ENCODE data around the gene PID1. TPM values are rescaled to one million over a fixed set of nuclear protein-coding genes. Genes with fewer than 3 reads are reported as not detected.

The PID1 gene
- total and polyA plus RNA-seq, 3 donors from 2014 or later: 8.1 to 15.5 (median 14.8) TPM

DNA sequence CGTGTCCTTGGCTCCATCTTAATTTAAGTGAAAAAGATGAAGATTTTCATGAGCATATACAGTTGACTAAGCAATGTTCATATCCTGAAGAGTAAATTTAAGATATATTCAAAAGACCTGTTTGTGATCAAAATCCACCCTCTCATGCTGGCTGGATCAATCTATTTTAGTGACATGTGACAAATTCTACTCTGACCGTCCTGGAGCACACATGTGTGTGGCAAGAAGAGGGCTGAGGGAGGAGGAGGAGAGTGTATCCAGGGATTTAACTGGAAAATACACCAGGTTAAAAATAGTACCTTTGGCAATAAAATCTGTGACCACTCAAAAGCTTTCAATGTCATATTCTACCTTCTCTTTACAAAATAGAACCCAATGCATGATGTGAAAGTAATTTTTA is 228.7 kb downstream of the PID1 start:
- 87 to 89% methylated on average over 2 of the region's 2 CpGs for WGBS, 2 donors
- no peaks in the 10 kb centered on the region for H3K36me3 ChIP-seq (ENCODE audit: low read depth, missing control alignments)
- H3K27me3 ChIP-seq: no peaks in the 10 kb centered on the region
- no peak for DNase-seq
- intact Hi-C loops (cut with DNase I; ENCODE audit: low total_unique reads): no loop called here
- no peak overlapping the region for H3K4me3 ChIP-seq
- H3K9me3 ChIP-seq: no peaks in the 10 kb centered on the region
- no peak overlapping the region for H3K27ac ChIP-seq
- no peak for TF ChIP-seq POLR2A (IDR thresholded peaks at IDR 0.05)
- TF ChIP-seq, protein P1, sequence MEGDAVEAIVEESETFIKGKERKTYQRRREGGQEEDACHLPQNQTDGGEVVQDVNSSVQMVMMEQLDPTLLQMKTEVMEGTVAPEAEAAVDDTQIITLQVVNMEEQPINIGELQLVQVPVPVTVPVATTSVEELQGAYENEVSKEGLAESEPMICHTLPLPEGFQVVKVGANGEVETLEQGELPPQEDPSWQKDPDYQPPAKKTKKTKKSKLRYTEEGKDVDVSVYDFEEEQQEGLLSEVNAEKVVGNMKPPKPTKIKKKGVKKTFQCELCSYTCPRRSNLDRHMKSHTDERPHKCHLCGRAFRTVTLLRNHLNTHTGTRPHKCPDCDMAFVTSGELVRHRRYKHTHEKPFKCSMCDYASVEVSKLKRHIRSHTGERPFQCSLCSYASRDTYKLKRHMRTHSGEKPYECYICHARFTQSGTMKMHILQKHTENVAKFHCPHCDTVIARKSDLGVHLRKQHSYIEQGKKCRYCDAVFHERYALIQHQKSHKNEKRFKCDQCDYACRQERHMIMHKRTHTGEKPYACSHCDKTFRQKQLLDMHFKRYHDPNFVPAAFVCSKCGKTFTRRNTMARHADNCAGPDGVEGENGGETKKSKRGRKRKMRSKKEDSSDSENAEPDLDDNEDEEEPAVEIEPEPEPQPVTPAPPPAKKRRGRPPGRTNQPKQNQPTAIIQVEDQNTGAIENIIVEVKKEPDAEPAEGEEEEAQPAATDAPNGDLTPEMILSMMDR (IDR thresholded peaks at IDR 0.05): no peak
- no peaks in the 10 kb centered on the region for H3K4me1 ChIP-seq

DNA sequence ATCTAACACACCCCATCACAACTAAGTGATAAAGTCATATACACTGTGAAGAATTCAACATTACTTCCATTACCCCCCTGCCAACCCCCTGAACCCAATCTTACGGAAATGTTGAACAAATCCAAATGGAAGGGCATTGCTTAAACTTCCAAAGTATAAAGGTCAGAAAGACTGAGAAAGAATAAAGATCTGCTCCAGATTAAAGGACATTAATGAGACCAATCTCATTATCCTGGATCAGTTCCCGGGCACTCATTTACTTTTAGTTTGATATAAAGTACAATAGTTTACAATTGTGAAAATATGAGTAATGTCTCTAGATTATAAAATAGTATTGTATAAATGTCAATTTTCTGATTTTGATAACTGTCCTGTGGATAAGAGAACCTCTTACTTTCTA is 229.4 kb downstream of the PID1 start:
- Histone ChIP-seq H3K4me1 (no peaks in the 10 kb centered on the region), H3K36me3 (ENCODE audit: low read depth, missing control alignments) (no peaks in the 10 kb centered on the region), H3K27me3 (no peaks in the 10 kb centered on the region), H3K27ac (no peak overlapping the region), H3K9me3 (no peaks in the 10 kb centered on the region), H3K4me3 (no peak overlapping the region)
- intact Hi-C loops (cut with DNase I; ENCODE audit: low total_unique reads): no loop called here
- TF ChIP-seq, protein P1 (IDR thresholded peaks at IDR 0.05): no peak
- TF ChIP-seq POLR2A (IDR thresholded peaks at IDR 0.05): no peak
- WGBS, 2 donors: 92 to 95% methylated on average over 2 of the region's 2 CpGs
- no peak for DNase-seq

DNA sequence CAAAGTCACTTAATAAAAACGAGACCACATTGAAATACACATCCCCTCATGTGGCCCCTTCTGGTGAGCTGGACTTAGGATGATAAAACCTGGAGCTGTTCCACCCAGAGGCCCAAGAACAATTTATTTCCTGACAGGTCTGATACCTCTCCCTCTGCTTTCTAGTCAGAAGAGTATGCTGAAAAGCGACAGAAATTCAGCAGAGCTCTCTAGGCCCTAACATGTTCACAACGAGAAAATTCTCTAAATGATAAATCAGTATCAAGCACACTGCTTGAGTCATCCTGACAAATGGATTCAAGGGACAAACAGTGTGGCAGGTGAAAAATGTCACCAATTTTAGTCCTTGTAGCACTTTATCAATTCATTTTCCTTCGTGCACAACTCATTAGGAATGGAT is 233.5 kb downstream of the PID1 start:
- no peaks in the 10 kb centered on the region for H3K4me1 ChIP-seq
- no peak for TF ChIP-seq POLR2A (IDR thresholded peaks at IDR 0.05)
- TF ChIP-seq, protein P1 (IDR thresholded peaks at IDR 0.05): no peak
- intact Hi-C loops (cut with DNase I; ENCODE audit: low total_unique reads): no loop called here
- H3K27ac ChIP-seq: no peak overlapping the region
- no peaks in the 10 kb centered on the region for H3K27me3 ChIP-seq
- H3K4me3 ChIP-seq: no peak overlapping the region
- WGBS, 2 donors: 71 to 79% methylated on average over 4 of the region's 4 CpGs
- no peak for DNase-seq
- no peaks in the 10 kb centered on the region for H3K36me3 ChIP-seq (ENCODE audit: low read depth, missing control alignments)
- H3K9me3 ChIP-seq: no peaks in the 10 kb centered on the region

DNA sequence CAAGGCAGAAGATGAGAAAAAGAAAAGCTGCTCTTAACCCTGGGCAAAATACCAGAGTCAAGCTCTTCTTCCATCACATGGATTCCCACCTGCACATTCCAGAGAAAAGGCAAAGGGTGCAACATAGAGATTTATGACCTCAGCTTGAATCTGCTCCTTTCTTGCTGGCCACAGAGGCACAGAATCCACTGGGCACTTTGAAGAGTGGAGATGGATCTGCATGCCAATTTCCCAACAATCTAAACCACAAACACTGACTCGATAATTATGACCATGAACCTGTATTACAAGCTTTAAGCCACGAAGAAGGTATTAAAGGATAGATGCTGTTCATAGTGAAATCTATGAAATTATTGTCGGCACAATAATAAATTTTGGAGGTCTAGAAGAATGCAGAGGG is 237.3 kb downstream of the PID1 start:
- no peaks in the 10 kb centered on the region for H3K4me1 ChIP-seq
- no peak overlapping the region for H3K27ac ChIP-seq
- no peak for DNase-seq
- H3K36me3 ChIP-seq (ENCODE audit: low read depth, missing control alignments): no peaks in the 10 kb centered on the region
- no peaks in the 10 kb centered on the region for H3K27me3 ChIP-seq
- H3K4me3 ChIP-seq: no peak overlapping the region
- TF ChIP-seq, protein P1 (IDR thresholded peaks at IDR 0.05): no peak
- no peak for TF ChIP-seq POLR2A (IDR thresholded peaks at IDR 0.05)
- H3K9me3 ChIP-seq: no peaks in the 10 kb centered on the region
- intact Hi-C loops (cut with DNase I; ENCODE audit: low total_unique reads): no loop called here
- WGBS, 2 donors: 84 to 93% methylated on average over 3 of the region's 3 CpGs

DNA sequence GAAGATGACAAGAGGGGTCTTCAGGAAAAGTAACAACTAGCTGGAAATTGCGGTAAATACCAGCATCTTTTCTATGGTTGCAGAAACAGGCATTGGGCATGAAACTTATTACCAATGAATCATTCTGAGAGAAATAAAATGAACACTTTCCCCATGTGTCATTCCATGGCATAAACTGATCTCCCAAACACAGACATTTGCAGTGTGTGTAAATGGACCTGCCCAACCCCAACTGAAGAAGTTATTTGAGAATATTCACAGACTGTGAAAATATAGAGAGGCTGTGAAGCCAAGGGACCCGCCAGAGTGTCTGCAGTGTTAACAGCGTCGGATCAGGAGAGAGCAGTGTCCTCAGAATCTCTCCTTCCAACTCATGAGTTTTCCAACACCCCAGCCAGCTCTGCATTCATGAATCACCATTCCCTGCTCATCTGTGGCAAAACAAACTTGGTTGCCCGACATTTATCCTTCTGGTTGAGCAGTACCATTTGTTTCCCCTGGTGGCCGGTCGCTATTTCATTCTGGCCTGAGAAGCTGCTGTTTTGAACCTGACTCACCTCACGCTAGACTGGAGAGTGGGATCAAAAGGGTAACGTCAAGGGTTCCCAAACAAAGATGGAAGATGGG is 238.4 kb downstream of the PID1 start:
- intact Hi-C loops (cut with DNase I; ENCODE audit: low total_unique reads): no loop called here
- no peak for DNase-seq
- no peaks in the 10 kb centered on the region for H3K36me3 ChIP-seq (ENCODE audit: low read depth, missing control alignments)
- no peak overlapping the region for H3K4me3 ChIP-seq
- H3K4me1 ChIP-seq: no peaks in the 10 kb centered on the region
- H3K27ac ChIP-seq: no peak overlapping the region
- H3K9me3 ChIP-seq: no peaks in the 10 kb centered on the region
- no peaks in the 10 kb centered on the region for H3K27me3 ChIP-seq
- TF ChIP-seq, protein P1 (IDR thresholded peaks at IDR 0.05): no peak
- no peak for TF ChIP-seq POLR2A (IDR thresholded peaks at IDR 0.05)
- 90 to 96% methylated on average over 9 of the region's 9 CpGs for WGBS, 2 donors
